ENCODE measurements around the gene XXYLT1.
A peak's percentile ranks its signal among the peaks of the same experiment; 100 is the strongest.

The XXYLT1 gene

GRCh38 chr3:195151402-195151801 lies 119.6 kb downstream of the XXYLT1 start:
- no peak for DNase-seq (ENCODE audit: low spot score)

DNA sequence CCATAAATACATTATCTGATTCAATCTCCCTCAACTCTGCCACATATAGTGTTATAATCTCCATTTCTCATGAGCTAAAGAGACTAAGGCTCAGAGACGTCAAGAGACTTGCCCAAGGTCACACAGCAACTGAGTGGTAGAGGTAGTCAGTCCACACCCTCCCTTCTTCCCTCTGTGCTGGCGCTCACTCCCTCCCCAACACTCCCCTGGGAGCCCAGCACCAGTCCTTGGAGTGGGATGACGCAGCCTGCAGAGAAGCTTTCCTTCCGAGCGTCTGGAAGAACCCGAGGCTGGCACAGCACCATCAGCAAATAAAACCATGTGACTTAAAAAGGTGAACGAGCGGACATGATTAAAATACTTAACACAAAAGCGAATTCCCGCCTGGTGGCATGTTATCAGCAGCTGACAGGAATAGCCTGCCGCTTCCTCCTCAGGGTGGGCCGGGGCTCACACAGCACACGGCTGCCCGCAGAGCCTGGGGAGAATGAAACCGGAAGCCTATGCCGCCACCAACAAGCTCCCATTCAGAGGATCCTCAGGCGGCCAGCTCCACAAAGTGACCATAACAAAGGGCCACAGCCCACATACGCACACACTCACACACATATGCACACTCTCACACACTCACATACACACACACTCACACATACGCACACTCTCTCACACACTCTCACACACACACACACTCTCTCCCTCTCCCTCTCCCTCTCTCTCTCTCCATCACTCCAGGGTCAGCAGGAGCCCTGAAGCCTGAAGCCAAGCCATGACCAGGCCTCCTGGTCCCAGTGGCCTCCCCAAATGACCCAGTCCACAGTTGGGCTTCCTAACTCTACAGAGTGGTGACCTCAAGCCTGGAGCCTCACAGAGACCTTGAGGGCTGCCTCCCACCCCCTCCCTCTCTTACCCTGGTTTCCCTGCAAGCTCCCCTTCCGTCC lies 120.5 kb downstream of the XXYLT1 start:
- peak; percentile 53 for DNase-seq (ENCODE audit: low spot score)

GRCh38 chr3:195149292-195150030 lies 121.5 kb downstream of the XXYLT1 start:
- no peak for DNase-seq (ENCODE audit: low spot score)

- DNase-seq (ENCODE audit: low spot score) = no peak
Measured at GRCh38 chr3:195148549-195148948, 122.4 kb downstream of the XXYLT1 start.

DNA sequence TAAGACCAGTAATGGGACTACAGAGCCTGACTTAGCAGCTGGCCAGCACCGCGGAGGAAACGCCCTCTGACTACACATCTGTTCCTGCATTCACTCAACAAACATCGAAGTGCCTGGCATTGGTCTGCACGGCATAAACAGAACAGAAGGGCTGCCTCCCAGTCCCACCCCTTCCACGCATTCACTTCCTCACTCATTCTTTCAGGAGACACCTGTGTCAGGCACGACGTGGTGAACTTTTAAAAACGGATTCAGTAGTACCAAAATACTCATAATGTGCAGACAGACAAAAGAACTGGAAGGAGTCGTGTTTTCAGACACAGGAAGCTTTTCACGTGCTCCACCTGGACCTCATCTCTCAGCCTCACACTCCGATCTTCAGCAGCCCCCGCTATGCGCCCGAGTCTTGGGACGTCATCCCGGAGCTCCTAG lies 123.3 kb downstream of the XXYLT1 start:
- peak; percentile 61 for DNase-seq (ENCODE audit: low spot score)

DNA sequence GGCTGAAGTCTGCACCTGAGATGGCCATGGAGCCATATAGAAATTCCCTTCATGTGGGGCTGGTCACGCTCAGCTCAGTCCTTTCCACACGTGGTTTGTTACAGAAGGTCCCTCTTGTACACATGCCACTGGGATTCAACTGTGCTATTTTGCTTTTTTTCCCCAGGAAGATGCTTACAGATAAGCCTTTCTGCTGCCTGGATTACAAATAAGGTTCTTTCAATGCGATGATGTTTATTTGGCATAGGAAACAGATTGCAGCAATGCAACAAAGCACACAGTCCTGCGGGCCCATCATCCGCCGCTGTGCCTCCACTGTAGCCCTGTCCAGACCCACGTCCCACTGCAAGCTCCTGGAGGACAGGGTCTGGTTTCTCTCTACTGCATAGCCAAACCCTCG lies 124.8 kb downstream of the XXYLT1 start:
- no peak for DNase-seq (ENCODE audit: low spot score)

GRCh38 chr3:195145579-195145978 lies 125.4 kb downstream of the XXYLT1 start:
- DNase-seq (ENCODE audit: low spot score) = no peak

DNA sequence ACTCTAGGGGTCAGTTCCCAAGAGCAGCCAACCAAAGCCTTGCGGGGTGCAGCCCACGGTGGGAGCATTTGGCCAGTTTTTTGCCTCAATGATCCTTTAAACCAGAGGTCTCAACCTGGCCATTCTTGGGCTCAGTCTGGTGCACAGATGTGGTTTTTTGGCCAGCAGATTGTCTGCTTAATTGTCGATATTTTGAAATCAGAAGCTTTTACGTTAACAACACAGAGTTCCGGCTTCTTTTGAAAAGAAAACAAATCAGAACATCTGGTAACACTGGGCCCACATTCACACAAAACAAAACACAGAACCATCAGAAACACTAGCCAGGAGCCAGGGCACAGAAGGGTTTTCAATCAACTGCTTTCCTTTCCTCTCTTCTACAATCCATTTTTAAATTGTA lies 127.7 kb downstream of the XXYLT1 start:
- no peak for DNase-seq (ENCODE audit: low spot score)

DNA sequence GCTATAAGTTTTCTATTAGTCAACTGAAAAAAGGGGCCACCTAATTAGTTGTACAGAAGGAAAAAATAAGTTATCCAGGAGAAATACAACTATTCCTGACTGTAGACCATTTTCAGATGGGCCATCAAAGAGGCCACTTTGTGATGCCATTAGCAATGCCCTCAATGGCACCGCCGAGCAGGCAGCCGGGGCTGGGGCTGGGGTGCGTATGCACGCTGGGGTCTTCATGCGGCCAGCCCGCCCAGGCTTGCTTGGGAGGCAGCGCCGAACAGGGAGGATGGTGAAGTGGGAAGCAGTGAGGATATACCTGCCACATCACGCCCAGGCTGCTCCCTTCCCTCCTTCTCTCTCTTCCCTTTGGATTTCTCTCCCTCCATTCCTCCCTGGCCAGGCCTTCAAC lies 128.4 kb downstream of the XXYLT1 start:
- no peak for DNase-seq (ENCODE audit: low spot score)

- DNase-seq (ENCODE audit: low spot score) = no peak
Measured at GRCh38 chr3:195140816-195141793, 129.9 kb downstream of the XXYLT1 start.

DNA sequence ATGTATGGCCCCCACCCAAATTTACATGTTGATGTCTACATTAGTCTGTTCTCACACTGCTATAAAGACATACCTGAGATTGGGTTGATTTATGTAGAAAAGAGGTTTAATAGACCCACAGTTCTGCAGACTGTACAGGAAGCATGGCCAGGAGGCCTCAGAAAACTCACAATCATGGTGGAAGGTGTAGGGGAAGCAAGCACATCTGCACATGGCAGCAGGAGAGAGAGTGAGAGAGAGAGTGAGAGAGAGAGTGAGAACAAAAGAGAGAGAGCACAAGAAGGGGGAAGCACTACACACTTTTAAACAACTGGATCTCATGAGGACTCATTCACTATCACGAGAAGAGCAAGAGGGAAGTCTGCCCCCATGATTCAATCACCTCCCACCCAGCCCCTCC lies 130.5 kb downstream of the XXYLT1 start:
- DNase-seq (ENCODE audit: low spot score) = no peak

GRCh38 chr3:195139876-195140240 lies 131.1 kb downstream of the XXYLT1 start:
- DNase-seq (ENCODE audit: low spot score) = no peak

GRCh38 chr3:195139091-195139875 lies 131.7 kb downstream of the XXYLT1 start:
- DNase-seq (ENCODE audit: low spot score) = no peak

GRCh38 chr3:195137638-195138588 lies 133.0 kb downstream of the XXYLT1 start:
- DNase-seq (ENCODE audit: low spot score) = no peak

- no peak for DNase-seq (ENCODE audit: low spot score)
Measured at GRCh38 chr3:195135917-195136316, 135.0 kb downstream of the XXYLT1 start.

DNA sequence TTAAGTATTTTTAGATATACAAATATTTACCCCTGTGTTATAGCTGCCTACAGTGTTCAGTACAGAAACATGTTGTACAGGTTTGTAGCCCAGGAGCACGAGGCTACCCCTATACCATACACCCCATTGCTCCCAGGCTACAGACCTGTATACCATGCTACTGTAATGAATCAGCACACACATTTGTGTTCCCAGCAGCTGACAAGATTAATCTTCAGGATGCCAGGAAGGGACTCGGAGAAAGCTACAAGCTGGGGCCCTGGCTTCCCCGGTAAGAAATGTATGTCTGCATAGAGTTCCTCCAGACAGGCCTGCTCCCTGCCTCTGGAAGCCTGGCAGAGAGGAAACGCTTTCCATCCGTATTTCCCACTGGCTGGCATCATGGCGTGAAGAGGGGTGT lies 136.5 kb downstream of the XXYLT1 start:
- DNase-seq (ENCODE audit: low spot score) = no peak

DNA sequence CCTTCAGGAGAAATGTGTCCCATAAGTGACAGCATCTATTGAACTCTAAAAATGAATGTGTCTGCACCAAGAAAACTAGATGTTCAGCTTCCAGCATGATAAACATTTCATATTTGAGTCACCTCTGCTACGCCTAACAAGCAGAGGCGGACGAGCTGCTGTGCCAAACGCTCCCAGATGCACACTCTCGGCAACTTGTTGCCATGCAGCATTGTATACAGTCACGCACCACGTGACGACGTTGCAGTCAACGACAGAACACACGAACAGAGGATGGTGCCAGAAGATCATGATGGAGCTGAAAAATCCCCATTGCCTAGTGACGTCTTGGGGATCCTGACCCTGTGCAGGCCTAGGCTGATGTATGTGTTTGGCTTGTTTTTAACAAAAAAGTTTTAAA lies 137.5 kb downstream of the XXYLT1 start:
- peak; percentile 45 for DNase-seq (ENCODE audit: low spot score)

DNA sequence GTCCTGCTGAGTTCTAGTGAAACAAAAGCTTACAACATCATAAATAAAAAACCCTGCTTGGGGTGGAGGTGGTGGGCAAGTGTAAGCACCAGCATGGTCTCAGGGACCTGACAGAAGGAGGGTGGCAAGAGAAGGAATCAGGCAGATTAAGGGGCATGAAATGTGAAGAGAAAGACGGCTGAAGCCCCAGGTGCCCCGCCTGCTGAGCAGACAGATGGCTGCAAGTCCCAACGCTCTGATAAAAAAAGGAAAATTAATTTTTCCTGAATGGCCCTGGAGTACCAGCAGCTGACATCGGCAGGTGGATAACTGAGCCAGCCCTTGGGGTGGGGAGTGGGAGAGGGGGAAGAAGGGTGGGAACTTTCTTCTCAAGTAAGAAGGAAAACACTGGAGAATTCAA lies 137.9 kb downstream of the XXYLT1 start:
- DNase-seq (ENCODE audit: low spot score) = no peak

- no peak for DNase-seq (ENCODE audit: low spot score)
Measured at GRCh38 chr3:195131176-195131575, 139.8 kb downstream of the XXYLT1 start.

All from germinal center (tissue), 1 donor.